Neural cell (in vitro differentiated cells): ENCODE data around the gene TMEM200B. TPM values are rescaled to one million over a fixed set of nuclear protein-coding genes. Genes with fewer than 3 reads are reported as not detected.

Source experiments
- H2AFZ ChIP-seq: fragments of 200-600, 300-800 bp; sonication (generic), shearing (Covaris generic); 2 replicates; pipeline ENCODE4 v1.6.0; 2014; ENCODE audit warnings: low read depth, mild to moderate bottlenecking, antibody characterized with exemption, low read length, moderate library complexity
- H3F3A ChIP-seq: fragments of 200-600 bp; shearing (Covaris generic); 2 replicates; pipeline ENCODE4 v1.6.1; 2016; ENCODE audit warnings: mild to moderate bottlenecking, moderate library complexity, mixed read lengths, antibody characterized with exemption, low read length; ENCODE audit not compliant: insufficient read depth, poor library complexity, severe bottlenecking
- H3K27ac ChIP-seq: fragments of 200-600, 300-800 bp; sonication (generic), shearing (Covaris generic); 2 replicates; pipeline ENCODE4 v1.5.1; 2014; ENCODE audit warnings: mild to moderate bottlenecking, low read length, moderate library complexity
- H3K27me3 ChIP-seq: fragments of 300-800, 200-600 bp; sonication (generic), shearing (Covaris generic); 2 replicates; pipeline ENCODE4 v1.6.0; 2014; ENCODE audit warnings: mild to moderate bottlenecking, low read depth, low read length, moderate library complexity; ENCODE audit not compliant: insufficient read depth
- H3K36me3 ChIP-seq: fragments of 300-800, 200-600 bp; sonication (generic), shearing (Covaris generic); 2 replicates; pipeline ENCODE4 v1.5.1; 2014; ENCODE audit warnings: mild to moderate bottlenecking, antibody characterized with exemption, low read length, moderate library complexity; ENCODE audit not compliant: insufficient read depth
- H3K4me2 ChIP-seq: fragments of 300-800, 200-600 bp; sonication (generic), shearing (Covaris generic); 2 replicates; pipeline ENCODE4 v1.6.0; 2014; ENCODE audit warnings: mild to moderate bottlenecking, low read length
- H3K4me3 ChIP-seq: fragments of 300-800, 200-600 bp; sonication (generic), shearing (Covaris generic); 2 replicates; pipeline ENCODE4 v1.5.1; 2014; ENCODE audit warnings: mild to moderate bottlenecking, low read length, moderate library complexity
- H3K79me2 ChIP-seq: fragments of 200-600 bp; shearing (Covaris generic); replicated peaks from 2 replicates; pipeline ENCODE4 v1.6.0; 2014; ENCODE audit warnings: mild to moderate bottlenecking, low read length, moderate library complexity; ENCODE audit not compliant: insufficient read depth
- H3K9ac ChIP-seq: fragments of 300-800, 200-600 bp; sonication (generic), shearing (Covaris generic); 2 replicates; pipeline ENCODE4 v1.6.1; 2016; ENCODE audit warnings: mild to moderate bottlenecking, low read length, mixed read lengths
- H3K9me2 ChIP-seq: fragments of 200-600 bp; shearing (Covaris generic); 2 replicates; pipeline ENCODE4 v1.6.1; 2016; ENCODE audit warnings: mild to moderate bottlenecking, low read length, mixed read lengths; ENCODE audit not compliant: insufficient read depth
- H3K9me3 ChIP-seq: fragments of 200-600, 300-800 bp; sonication (generic), shearing (Covaris generic); 2 replicates; pipeline ENCODE4 v1.6.1; 2016; ENCODE audit warnings: mild to moderate bottlenecking, mixed run types, low read length, moderate library complexity, mixed read lengths
- H4K20me1 ChIP-seq: fragments of 200-600 bp; shearing (Covaris generic); 2 replicates; pipeline ENCODE4 v1.6.1; 2016; ENCODE audit warnings: mild to moderate bottlenecking, mixed run types; ENCODE audit not compliant: insufficient read depth
- EP300 ChIP-seq: fragments of 450-650 bp; conservative IDR thresholded peaks from 2 replicates; pipeline ENCODE4 v1.6.1; 2014; ENCODE audit warnings: antibody characterized with exemption, mild to moderate bottlenecking, moderate library complexity; ENCODE audit not compliant: poor library complexity, severe bottlenecking
- EZH2 ChIP-seq: fragments of 200-600, 300-800 bp; shearing (Covaris generic), sonication (generic); IDR thresholded peaks from 2 replicates; pipeline ENCODE4 v1.6.1; 2014; ENCODE audit warnings: antibody characterized with exemption, low read length, borderline replicate concordance, mild to moderate bottlenecking; ENCODE audit not compliant: insufficient read depth, poor library complexity, severe bottlenecking
- MXI1 ChIP-seq: fragments of 450-650 bp; conservative IDR thresholded peaks from 2 replicates; pipeline ENCODE4 v1.6.1; 2014; ENCODE audit warnings: antibody characterized with exemption, mild to moderate bottlenecking; ENCODE audit not compliant: poor library complexity, severe bottlenecking
- RAD21 ChIP-seq: fragments of 450-650 bp; conservative IDR thresholded peaks from 2 replicates; pipeline ENCODE4 v1.6.1; 2014; ENCODE audit warnings: antibody characterized with exemption, mild to moderate bottlenecking, moderate library complexity
- SMC3 ChIP-seq: fragments of 450-650 bp; conservative IDR thresholded peaks from 2 replicates; pipeline ENCODE4 v1.6.1; 2014; ENCODE audit warnings: antibody characterized with exemption, mild to moderate bottlenecking, moderate library complexity; ENCODE audit not compliant: poor library complexity
- polyA plus RNA-seq: library from polyadenylated mRNA; depleted of rRNA; stranded (reverse); fragments of >200 nt; gene quantifications from 2 replicates; pipeline ENCODE4 v1.2.3, GENCODE V29; 2014
- TF ChIP-seq, protein P1 (sequence below): IDR thresholded peaks from 2 replicates; pipeline ENCODE4 v1.6.1; 2012; ENCODE audit warnings: borderline replicate concordance
- TF ChIP-seq, protein P2 (sequence below): fragments of 450-650 bp; IDR thresholded peaks from 2 replicates; pipeline ENCODE4 v1.5.1; 2014; ENCODE audit warnings: antibody characterized with exemption, mild to moderate bottlenecking, moderate library complexity; ENCODE audit not compliant: poor library complexity, severe bottlenecking

TMEM200B gene
- polyA plus RNA-seq, 1 donor from 2014 or later: 0.11 TPM

- Histone ChIP-seq H3K9ac (no peak overlapping the region), H3K9me2 (no peaks in the 10 kb centered on the region), H3K79me2 (peaks cover 55% of the 10 kb centered on the region), H3K36me3 (no peaks in the 10 kb centered on the region), H2AFZ (no peak overlapping the region), H3K27me3 (no peaks in the 10 kb centered on the region), H3K9me3 (no peaks in the 10 kb centered on the region), H3K4me2 (no peak overlapping the region), H3K4me3 (no peak overlapping the region), H4K20me1 (peaks cover 3% of the 10 kb centered on the region), H3F3A (no peaks in the 10 kb centered on the region), H3K27ac (no peak overlapping the region)
- TF ChIP-seq, protein P1, sequence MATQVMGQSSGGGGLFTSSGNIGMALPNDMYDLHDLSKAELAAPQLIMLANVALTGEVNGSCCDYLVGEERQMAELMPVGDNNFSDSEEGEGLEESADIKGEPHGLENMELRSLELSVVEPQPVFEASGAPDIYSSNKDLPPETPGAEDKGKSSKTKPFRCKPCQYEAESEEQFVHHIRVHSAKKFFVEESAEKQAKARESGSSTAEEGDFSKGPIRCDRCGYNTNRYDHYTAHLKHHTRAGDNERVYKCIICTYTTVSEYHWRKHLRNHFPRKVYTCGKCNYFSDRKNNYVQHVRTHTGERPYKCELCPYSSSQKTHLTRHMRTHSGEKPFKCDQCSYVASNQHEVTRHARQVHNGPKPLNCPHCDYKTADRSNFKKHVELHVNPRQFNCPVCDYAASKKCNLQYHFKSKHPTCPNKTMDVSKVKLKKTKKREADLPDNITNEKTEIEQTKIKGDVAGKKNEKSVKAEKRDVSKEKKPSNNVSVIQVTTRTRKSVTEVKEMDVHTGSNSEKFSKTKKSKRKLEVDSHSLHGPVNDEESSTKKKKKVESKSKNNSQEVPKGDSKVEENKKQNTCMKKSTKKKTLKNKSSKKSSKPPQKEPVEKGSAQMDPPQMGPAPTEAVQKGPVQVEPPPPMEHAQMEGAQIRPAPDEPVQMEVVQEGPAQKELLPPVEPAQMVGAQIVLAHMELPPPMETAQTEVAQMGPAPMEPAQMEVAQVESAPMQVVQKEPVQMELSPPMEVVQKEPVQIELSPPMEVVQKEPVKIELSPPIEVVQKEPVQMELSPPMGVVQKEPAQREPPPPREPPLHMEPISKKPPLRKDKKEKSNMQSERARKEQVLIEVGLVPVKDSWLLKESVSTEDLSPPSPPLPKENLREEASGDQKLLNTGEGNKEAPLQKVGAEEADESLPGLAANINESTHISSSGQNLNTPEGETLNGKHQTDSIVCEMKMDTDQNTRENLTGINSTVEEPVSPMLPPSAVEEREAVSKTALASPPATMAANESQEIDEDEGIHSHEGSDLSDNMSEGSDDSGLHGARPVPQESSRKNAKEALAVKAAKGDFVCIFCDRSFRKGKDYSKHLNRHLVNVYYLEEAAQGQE: no peak
- no peak for TF ChIP-seq EP300
- no peak for TF ChIP-seq SMC3
- TF ChIP-seq, protein P2, sequence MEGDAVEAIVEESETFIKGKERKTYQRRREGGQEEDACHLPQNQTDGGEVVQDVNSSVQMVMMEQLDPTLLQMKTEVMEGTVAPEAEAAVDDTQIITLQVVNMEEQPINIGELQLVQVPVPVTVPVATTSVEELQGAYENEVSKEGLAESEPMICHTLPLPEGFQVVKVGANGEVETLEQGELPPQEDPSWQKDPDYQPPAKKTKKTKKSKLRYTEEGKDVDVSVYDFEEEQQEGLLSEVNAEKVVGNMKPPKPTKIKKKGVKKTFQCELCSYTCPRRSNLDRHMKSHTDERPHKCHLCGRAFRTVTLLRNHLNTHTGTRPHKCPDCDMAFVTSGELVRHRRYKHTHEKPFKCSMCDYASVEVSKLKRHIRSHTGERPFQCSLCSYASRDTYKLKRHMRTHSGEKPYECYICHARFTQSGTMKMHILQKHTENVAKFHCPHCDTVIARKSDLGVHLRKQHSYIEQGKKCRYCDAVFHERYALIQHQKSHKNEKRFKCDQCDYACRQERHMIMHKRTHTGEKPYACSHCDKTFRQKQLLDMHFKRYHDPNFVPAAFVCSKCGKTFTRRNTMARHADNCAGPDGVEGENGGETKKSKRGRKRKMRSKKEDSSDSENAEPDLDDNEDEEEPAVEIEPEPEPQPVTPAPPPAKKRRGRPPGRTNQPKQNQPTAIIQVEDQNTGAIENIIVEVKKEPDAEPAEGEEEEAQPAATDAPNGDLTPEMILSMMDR: no peak
- TF ChIP-seq RAD21: no peak
- TF ChIP-seq MXI1: no peak
Observed at GRCh38 chr1:29166291-29166878, 42.7 kb upstream of the TMEM200B start.

- Histone ChIP-seq H3K27me3 (no peaks in the 10 kb centered on the region), H3K36me3 (peaks cover 4% of the 10 kb centered on the region), H3K4me3 (peak overlapping the region; percentile 33), H3K9ac (peak overlapping the region; percentile 45), H3F3A (no peaks in the 10 kb centered on the region), H3K79me2 (peaks cover 55% of the 10 kb centered on the region), H4K20me1 (no peaks in the 10 kb centered on the region), H3K9me2 (no peaks in the 10 kb centered on the region), H2AFZ (no peak overlapping the region), H3K4me2 (peak overlapping the region; percentile 20), H3K9me3 (no peaks in the 10 kb centered on the region), H3K27ac (peak overlapping the region; percentile 76)
- TF ChIP-seq, protein P1: no peak
- TF ChIP-seq RAD21 (no peak), MXI1 (peak; percentile 21), EZH2 (no peak)
Observed at GRCh38 chr1:29164588-29164987, 40.9 kb upstream of the TMEM200B start.
